NCI-H1694 (cell line): ENCODE data around the gene PTPRZ1.

ENCODE experiments used
- DNase-seq: peaks from one replicate; lab custom pipeline; 2025; lab: John Stamatoyannopoulos, UW

The PTPRZ1 gene

GRCh38 chr7:121872831-121873288 lies at the start of gene PTPRZ1:
Gene PTPRZ1, plus strand, starts transcription at chr7:121873161. Its CDS starts 339 bp downstream, at chr7:121873500.
- DNase-seq = peak; percentile 13

DNA sequence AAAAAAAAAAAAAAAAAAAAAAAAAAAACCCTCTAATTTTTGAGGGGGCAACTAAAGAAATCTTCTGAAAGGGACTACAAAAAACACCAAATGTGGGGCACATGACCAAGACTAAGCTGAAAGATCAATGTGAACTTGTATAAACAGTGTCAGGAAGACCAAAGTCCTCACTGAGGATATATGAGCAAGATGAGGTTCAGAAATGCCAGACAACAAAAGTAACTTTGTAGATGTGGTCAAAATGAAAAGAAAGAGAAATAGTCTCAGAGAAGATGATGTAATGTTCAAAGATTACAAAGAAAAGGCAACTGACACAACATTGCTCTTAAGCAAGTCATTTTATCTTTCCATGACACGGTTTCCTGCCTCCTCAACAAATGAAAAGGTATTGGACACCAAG lies 48.7 kb upstream of the PTPRZ1 start:
- DNase-seq = no peak

DNA sequence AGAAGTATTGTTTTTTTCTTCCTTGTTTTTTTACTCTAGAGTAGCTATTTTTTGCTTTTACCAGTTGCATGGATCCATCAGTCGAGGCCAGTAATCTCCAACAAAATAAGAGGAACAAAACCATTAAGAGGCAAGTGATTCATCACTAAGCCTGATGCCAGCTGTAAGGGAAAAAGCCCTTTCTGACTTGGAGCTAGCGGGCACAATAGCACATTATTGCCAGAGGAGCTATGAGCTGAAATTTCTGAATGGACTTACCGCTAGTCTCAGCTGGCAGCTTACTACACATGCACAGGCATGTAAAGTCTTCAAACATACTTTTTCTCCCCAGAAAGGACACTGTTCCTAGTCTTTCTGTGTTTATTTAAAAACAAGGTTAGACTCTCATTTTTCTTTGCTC lies 41.6 kb upstream of the PTPRZ1 start:
- DNase-seq = no peak

DNA sequence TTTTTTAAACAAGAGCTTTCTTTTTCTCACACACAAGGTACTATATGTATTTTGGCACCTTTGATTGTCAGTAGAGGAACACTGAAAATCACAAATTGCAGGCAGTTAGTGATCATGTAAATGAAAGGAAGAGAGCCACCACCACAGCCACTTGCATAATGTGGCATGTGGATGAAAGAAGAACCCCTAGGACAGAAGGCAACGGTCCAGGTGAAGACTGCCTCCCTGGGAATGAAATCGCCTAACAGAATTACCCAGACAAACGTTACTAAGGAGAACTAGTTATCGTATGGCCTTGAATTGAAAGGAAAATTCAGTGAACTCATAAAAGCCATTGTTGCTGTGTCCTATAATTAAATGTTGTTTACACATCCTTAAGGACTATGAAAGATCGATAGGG lies 41.2 kb upstream of the PTPRZ1 start:
- no peak for DNase-seq

GRCh38 chr7:121832347-121832746 lies 40.6 kb upstream of the PTPRZ1 start:
- DNase-seq = no peak

DNA sequence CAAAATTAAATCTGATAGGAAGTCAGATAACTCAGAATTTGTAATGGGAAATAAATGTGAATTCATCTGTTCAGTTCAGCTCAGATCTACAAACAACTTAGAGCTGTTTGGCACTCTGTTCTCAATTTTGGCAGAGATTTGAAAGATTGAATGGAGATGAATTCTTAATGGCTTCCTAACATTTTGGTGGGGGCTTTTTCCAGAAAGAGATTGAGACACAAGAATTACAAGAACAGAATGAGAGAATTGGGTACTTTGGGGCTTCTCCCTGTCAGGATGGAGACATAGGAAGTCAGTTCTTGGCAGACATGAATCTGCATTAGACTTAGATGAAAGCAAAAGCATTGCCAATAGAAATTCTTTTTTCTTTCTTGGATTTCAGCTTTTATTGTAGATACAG lies 39.0 kb upstream of the PTPRZ1 start:
- DNase-seq = no peak

DNA sequence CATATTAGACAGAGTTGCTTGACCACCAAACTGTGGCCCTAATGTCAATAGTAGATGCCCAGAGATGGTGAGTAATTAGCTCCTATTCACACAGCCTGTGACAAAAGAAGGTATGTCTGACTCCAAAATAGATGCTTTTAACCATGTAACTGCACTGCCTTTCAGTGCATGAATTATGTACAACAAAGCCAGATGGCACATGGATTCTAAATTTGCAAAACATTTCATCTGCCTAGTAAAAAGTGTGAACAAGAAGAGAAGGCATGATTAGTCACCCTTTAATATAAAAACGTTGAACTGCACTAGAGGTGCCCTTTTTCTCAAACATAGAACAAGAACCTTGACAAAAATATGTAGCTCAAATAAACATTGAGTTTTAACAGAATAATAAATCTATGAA lies 35.5 kb upstream of the PTPRZ1 start:
- DNase-seq = peak; percentile 78

DNA sequence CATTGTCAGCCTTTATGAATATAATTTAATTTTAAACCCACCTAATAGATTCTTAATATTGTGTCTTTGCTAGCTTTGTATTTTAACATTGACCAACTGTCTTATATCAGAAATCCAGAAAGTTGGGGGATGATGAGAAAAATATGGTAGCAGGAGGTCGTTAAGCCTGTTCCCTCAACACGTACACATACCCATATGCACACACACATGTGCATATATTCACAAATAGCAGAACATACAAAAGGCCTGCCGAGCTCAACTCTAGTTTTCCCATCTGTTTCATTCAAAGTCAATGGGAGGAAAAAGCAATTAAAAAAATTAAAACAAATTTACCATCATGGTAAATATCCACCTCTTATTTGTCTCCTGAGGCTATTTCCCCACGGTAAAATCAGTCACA lies 25.9 kb upstream of the PTPRZ1 start:
- peak; percentile 27 for DNase-seq

DNA sequence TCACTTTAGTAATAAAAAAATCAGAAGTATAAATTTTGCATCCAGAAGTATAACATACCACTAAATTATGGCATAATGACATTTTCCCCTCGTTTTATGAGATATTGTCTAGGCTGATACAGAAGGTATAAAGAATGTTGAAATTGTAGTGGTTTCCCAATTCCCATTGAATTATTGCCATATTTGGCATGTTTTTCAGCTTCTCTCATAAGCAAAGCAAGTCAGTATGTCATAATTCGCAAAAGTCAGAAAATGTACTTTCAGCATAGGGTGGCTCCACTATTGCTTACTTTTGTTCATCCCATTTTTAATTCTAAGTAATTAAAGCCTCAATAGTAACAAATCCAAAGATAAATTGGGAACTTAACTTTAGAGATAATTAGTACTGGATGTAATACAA lies 19.7 kb upstream of the PTPRZ1 start:
- DNase-seq = no peak

DNA sequence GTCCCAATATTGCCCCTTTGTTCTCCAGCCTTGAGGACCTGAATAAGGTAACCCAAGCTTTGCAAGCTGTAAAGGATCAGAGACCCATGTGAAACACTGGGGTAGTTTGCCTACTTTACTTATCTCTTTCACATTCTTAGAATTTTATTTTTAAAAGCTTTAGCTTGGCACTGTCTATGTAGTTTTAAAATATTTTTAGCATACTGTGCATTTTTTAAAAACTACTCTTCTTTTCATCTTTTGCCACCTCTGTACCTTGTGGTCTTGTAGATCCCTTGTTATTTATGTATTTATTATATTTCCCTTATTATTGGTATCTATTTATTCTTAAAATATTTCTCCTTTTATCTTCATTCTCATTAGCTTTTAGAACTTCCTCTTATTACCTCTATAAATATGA lies 12.0 kb upstream of the PTPRZ1 start:
- no peak for DNase-seq

GRCh38 chr7:121862591-121862990 lies 10.4 kb upstream of the PTPRZ1 start:
- DNase-seq = no peak

DNA sequence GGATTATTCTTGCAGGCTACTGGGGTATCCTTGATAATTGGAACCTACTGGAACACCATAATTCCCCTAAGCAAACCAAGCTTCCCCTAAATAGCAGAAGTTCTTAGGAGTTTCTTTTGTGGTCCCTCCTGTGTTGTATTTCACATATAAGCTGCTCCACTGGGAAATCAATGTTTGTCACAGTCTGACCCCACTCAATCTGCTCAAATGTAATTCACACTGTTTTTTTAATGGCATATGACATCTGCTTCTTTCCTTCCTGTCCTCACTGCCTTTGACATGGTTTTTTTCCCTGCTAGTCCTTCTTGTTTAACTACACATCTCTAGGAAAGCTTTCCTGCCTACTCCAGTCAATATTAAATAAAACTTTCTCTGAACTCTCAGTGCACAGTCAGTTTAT lies 1.8 kb upstream of the PTPRZ1 start:
- peak; percentile 37 for DNase-seq

DNA sequence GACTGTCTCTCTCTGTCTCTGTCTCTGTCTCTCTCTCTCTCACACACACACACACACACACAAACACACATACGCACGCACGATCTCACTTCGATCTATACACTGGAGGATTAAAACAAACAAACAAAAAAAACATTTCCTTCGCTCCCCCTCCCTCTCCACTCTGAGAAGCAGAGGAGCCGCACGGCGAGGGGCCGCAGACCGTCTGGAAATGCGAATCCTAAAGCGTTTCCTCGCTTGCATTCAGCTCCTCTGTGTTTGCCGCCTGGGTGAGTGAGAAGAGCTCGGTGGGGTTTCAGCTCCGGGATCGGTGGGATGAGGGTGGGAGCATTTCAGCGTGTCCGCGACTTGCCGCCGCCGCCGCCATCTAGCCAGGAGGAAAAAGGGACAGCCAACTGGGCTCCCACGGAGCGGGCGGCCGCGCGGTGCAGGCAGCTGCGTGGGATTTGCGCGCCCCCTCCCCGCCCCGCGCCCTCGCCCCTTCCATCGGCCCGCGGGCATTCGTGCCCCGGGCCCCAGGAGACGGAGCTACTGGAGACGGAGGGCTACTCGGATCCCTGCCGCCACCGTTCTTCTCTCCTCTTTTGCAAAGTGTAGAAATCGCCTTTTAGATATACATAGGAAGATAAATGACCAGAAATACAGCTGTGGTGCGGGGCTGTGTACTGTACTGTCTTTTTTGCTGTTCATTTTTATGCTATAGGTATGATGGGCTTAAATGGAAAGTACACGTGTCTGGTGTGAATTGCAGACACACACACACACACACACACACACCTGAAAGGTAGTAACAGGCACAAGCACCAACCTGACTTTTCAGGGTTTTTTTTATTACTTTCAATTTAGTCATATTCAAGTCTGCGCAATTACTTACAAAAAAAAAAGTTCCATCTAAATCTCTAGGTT lies 581 bp downstream of the PTPRZ1 start:
- peak; percentile 22 for DNase-seq

DNA sequence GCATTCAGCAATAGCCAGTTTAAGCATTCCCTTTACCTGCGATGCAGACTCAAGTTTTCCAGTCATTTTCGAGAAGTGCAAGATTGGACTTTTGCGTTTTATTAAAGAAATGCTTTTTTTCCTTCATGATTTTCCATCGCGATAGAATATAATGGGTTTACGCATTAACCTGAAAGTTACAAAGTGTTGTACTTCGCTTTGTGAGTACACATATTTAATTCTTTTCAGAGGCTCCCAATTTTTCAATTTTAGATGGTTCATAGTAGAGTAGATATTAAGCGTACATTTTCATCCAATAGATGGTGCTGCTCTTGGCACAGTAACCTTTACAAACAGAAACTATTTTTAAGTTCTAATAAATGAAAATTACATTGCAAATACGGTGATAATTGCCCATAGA lies 1.3 kb downstream of the PTPRZ1 start:
- no peak for DNase-seq

DNA sequence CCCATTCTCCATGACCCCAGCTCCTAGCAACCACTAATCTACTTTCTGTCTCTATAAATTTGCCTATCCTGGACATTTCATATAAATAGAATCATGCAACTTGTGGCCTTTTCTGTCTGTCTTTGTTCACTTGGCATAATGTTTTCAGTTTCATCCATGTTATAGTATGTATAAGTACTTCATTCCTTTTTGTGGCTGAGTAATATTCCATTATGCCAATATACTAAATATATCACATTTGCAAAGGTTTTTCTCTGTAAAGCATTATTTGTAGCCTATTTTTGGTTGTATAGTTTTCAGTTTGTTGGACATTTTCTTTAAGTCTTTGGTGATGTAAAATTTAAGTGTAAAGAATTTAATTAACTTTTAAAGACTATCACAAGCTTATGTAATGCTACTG lies 2.2 kb downstream of the PTPRZ1 start:
- no peak for DNase-seq

DNA sequence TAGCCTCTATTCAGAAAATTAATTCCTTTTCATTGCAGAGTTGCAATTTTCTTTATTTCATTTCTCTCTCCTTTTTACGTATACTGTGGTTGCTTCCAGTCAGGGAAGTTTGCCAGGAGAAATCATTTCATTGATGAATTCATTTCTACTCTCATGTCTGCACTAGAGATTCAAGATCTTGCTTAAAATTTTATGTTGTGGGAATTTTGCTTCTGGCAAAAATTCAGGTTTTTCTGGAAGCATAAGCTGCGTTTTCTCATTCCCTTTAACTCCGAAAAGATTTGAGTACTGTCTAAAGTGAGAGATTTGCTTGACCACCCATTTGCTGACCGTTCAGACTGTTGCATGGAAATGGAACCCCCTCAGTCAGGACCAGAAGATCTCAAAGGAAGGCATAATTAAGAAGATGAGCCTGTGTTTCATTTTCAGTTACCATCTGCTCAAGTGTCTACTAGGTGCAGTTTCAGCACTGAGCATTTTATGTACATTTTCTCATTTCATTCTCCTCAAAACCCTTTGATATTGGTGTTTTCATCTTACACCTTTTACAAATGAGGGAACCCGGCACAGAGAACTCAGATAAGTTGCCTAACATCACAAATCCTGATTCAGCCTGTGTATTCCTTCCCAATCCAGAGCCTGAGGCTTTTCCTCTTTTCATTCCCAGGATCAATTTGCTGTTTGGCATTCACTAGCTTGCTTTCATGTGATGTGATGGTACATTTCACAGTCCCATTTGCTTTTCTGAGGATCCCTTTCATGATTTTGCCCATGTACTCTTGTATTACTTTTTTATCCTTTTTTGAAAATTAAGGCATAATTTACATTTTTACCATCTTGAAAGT lies 3.9 kb downstream of the PTPRZ1 start:
- DNase-seq = no peak

DNA sequence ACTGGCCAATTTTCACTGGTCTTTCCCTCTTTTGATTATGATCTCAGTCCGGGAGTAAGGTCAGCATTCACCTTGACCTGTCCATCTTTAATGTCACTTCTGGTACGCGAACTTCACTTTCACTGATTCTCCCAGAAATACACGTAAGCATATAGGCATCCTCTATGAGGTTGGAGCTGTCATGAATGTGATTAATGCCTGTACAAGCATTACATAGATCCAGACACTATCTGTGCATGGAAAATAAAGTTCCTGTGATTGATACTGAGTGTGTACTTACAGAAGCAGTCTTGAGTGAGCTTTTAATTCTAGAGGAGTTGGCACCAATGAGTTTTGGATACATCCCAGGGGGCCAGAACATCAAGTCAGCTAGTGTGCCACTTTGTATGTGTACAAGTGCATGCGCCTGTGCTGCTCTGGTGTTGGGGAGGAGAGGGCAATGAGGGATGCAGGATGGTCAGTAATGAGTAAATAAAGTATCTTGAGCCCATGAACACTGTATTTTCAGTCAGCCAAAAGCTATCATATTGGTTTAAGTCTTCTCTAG lies 6.0 kb downstream of the PTPRZ1 start:
- DNase-seq = no peak

- DNase-seq = no peak
Measured at GRCh38 chr7:121879544-121879943, 6.6 kb downstream of the PTPRZ1 start.

DNA sequence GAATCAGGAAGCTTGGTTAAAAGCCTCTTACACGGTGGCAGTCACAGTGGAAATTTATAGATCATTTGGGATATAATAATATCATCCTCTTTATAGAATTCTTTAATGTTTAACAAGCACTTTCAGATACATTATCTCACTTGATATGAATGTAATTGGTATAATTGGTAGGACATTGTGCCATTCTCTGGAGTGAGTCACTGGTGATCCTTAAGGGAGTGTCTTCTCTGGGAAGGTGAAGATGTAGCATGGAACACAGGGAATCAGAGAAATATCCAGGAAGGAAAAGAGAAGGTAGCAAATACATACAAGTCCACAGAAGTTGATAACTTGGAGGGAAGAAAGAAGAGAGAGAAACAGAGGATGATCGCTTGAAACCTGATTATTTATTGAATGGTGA lies 9.8 kb downstream of the PTPRZ1 start:
- no peak for DNase-seq

- no peak for DNase-seq
Measured at GRCh38 chr7:121885166-121885920, 12.4 kb downstream of the PTPRZ1 start.

GRCh38 chr7:121887634-121888033 lies 14.7 kb downstream of the PTPRZ1 start:
- DNase-seq = no peak

GRCh38 chr7:121890833-121891232 lies 17.9 kb downstream of the PTPRZ1 start:
- no peak for DNase-seq
